NT2/D1 (cell line): ENCODE data around the gene ALOX5.

ENCODE experiments used
- YY1 ChIP-seq: IDR thresholded peaks from 2 replicates; pipeline ENCODE4 v1.6.1; 2011; ENCODE audit not compliant: insufficient read length, insufficient read depth
- ZNF274 ChIP-seq: IDR thresholded peaks from 2 replicates; pipeline ENCODE4 v1.6.1; 2011; ENCODE audit warnings: mild to moderate bottlenecking, low read depth, low read length

GRCh38 chr10:45372251-45372951 lies 1.6 kb upstream of the ALOX5 start:
- TF ChIP-seq YY1 = no peak
- no peak for TF ChIP-seq ZNF274
